Astrocyte (in vitro differentiated cells and primary cell): Measurements from ENCODE around the gene SPIB. TPM values are rescaled to one million over a fixed set of nuclear protein-coding genes. Genes with fewer than 3 reads are reported as not detected.

ENCODE experiments used
- DNase-seq: peaks from one replicate; pipeline ENCODE4 v3.0.0-alpha.2; 2010; ENCODE audit warnings: low read depth
- FAIRE-seq: peaks from 2 replicates; lab custom pipeline; 2011; peaks lifted over from hg19 to GRCh38; lab: Jason Lieb, UNC
- H2AFZ ChIP-seq: 2 replicates; pipeline ENCODE4 v1.6.0; 2012; ENCODE audit warnings: low read depth, low read length, inconsistent platforms
- H3K27ac ChIP-seq: 2 replicates; pipeline ENCODE4 v1.5.1; 2011; ENCODE audit warnings: low read depth, low read length, inconsistent platforms
- H3K27me3 ChIP-seq: 2 replicates; pipeline ENCODE4 v1.6.0; 2011; ENCODE audit warnings: low read length, inconsistent platforms; ENCODE audit not compliant: insufficient read depth
- H3K36me3 ChIP-seq: 2 replicates; pipeline ENCODE4 v1.5.1; 2011; ENCODE audit warnings: low read length, inconsistent platforms; ENCODE audit not compliant: insufficient read depth
- H3K4me1 ChIP-seq: 2 replicates; pipeline ENCODE4 v1.5.1; 2011; ENCODE audit warnings: low read length, inconsistent platforms; ENCODE audit not compliant: insufficient read depth
- H3K4me2 ChIP-seq: 2 replicates; pipeline ENCODE4 v1.6.0; 2012; ENCODE audit warnings: low read length, inconsistent platforms
- H3K4me3 ChIP-seq: 2 replicates; pipeline ENCODE4 v1.5.1; 2011; ENCODE audit warnings: low read depth, mild to moderate bottlenecking, low read length, inconsistent platforms; ENCODE audit not compliant: insufficient read depth
- H3K79me2 ChIP-seq: 2 replicates; pipeline ENCODE4 v1.6.0; 2012; ENCODE audit warnings: mild to moderate bottlenecking, low read length, inconsistent platforms; ENCODE audit not compliant: insufficient read depth
- H3K9ac ChIP-seq: 2 replicates; pipeline ENCODE4 v1.6.0; 2012; ENCODE audit warnings: mild to moderate bottlenecking, low read length, inconsistent platforms
- H3K9me3 ChIP-seq: 2 replicates; pipeline ENCODE4 v1.5.1; 2012; ENCODE audit warnings: low read depth, mild to moderate bottlenecking, low read length, inconsistent platforms; ENCODE audit not compliant: insufficient read depth
- H4K20me1 ChIP-seq: 2 replicates; pipeline ENCODE4 v1.6.0; 2012; ENCODE audit warnings: low read length, inconsistent platforms; ENCODE audit not compliant: insufficient read depth
- H3K27ac Mint-ChIP-seq: one replicate; pipeline ENCODE4 v1.8.0; 2021; ENCODE audit warnings: mild to moderate bottlenecking, mixed read lengths; ENCODE audit not compliant: unreplicated experiment
- H3K27me3 Mint-ChIP-seq: one replicate; pipeline ENCODE4 v1.8.0; 2021; ENCODE audit warnings: low read depth, mixed read lengths; ENCODE audit not compliant: unreplicated experiment
- H3K36me3 Mint-ChIP-seq: one replicate; pipeline ENCODE4 v1.8.0; 2021; ENCODE audit warnings: low read depth, mixed read lengths; ENCODE audit not compliant: unreplicated experiment
- H3K4me1 Mint-ChIP-seq: one replicate; pipeline ENCODE4 v1.8.0; 2021; ENCODE audit warnings: low read depth, mixed read lengths; ENCODE audit not compliant: unreplicated experiment
- H3K4me3 Mint-ChIP-seq: one replicate; pipeline ENCODE4 v1.8.0; 2021; ENCODE audit warnings: mild to moderate bottlenecking, moderate library complexity, mixed read lengths; ENCODE audit not compliant: unreplicated experiment
- H3K9me3 Mint-ChIP-seq: one replicate; pipeline ENCODE4 v1.8.0; 2021; ENCODE audit warnings: mild to moderate bottlenecking, mixed read lengths; ENCODE audit not compliant: unreplicated experiment
- EZH2 ChIP-seq: IDR thresholded peaks from 2 replicates; pipeline ENCODE4 v1.6.1; 2012; ENCODE audit warnings: mild to moderate bottlenecking, low read length, inconsistent platforms; ENCODE audit not compliant: insufficient read depth
- total RNA-seq: library from RNA; stranded (reverse); gene quantifications from 2 replicates; pipeline ENCODE4 v1.2.1, GENCODE V29; 2021
- TF ChIP-seq, protein P1 (sequence below): IDR thresholded peaks from 2 replicates; pipeline ENCODE4 v1.5.1; 2011; ENCODE audit warnings: low read depth, mild to moderate bottlenecking, inconsistent platforms, low read length, moderate library complexity; ENCODE audit not compliant: insufficient read depth

SPIB gene
- total RNA-seq, 1 donor from 2014 or later: 0.14 TPM

- Histone ChIP-seq H3K27ac (peak overlapping the region; percentile 36), H3K4me2 (peak overlapping the region; percentile 97), H3K4me1 (peaks cover 11% of the 10 kb centered on the region), H3K9ac (peak overlapping the region; percentile 81), H3K36me3 (peaks cover 10% of the 10 kb centered on the region), H3K4me3 (peak overlapping the region; percentile 70), H2AFZ (peak overlapping the region; percentile 48), H3K79me2 (peaks cover 28% of the 10 kb centered on the region), H4K20me1 (no peaks in the 10 kb centered on the region), H3K9me3 (no peaks in the 10 kb centered on the region), H3K27me3 (no peaks in the 10 kb centered on the region)
- FAIRE-seq (no peak), DNase-seq (no peak)
- TF ChIP-seq EZH2: no peak
- TF ChIP-seq, protein P1, sequence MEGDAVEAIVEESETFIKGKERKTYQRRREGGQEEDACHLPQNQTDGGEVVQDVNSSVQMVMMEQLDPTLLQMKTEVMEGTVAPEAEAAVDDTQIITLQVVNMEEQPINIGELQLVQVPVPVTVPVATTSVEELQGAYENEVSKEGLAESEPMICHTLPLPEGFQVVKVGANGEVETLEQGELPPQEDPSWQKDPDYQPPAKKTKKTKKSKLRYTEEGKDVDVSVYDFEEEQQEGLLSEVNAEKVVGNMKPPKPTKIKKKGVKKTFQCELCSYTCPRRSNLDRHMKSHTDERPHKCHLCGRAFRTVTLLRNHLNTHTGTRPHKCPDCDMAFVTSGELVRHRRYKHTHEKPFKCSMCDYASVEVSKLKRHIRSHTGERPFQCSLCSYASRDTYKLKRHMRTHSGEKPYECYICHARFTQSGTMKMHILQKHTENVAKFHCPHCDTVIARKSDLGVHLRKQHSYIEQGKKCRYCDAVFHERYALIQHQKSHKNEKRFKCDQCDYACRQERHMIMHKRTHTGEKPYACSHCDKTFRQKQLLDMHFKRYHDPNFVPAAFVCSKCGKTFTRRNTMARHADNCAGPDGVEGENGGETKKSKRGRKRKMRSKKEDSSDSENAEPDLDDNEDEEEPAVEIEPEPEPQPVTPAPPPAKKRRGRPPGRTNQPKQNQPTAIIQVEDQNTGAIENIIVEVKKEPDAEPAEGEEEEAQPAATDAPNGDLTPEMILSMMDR: no peak
- peak overlapping the region; percentile 66 for H3K27ac Mint-ChIP-seq
- H3K36me3 Mint-ChIP-seq: peaks cover 7% of the 10 kb centered on the region
- H3K27me3 Mint-ChIP-seq: no peaks in the 10 kb centered on the region
- peaks cover 6% of the 10 kb centered on the region for H3K4me1 Mint-ChIP-seq
- H3K9me3 Mint-ChIP-seq: no peaks in the 10 kb centered on the region
- H3K4me3 Mint-ChIP-seq: peak overlapping the region; percentile 94
These were observed 35.5 kb upstream of the SPIB start for GRCh38 chr19:50383001-50383851.

DNA sequence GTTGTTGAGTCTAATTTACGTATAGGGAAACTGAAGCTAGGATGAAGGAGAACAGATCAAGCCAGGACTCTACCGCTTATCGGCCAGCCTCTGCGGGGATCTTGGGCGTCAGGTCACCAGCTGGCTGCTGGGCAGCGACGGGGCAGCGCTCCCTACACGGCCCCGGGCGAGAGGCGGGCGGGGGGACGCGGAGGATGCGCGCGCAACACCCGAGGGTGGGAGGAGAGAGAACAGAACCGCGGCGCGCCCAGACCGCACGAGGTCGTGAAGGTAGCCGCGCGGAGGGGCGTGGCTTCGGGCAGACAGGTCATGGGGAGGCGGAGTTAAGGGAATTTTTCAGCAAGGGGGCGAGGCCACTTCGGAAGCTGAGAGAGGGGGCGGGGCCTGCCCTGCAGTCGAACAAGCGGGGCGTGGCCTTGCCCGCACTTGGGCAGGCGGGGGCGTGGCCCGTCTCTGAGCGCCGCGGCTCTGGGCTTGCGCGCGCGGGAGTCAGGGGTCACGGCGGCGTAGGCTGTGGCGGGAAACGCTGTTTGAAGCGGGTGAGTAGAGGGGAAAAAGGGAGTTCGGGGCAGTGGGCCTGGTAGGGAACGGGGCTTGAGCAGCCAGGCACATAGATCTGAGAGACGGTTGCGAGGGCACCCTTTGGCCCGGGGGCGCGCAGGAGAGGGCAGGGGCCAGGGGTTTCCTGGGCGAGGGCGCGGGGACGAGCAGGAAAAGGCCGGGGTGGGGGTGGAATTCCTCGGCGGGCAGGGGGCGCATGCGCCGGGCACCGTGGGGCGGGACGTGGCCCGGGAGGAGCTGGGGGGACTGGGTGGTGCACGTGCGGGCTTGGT lies 34.7 kb upstream of the SPIB start, which contains the start of gene POLD1:
TSS of gene POLD1 (plus strand) at position 496 of the 833 bp plus-strand sequence. CDS start 14,505 bp downstream, outside the sequence.
- TF ChIP-seq, protein P1: no peak
- TF ChIP-seq EZH2: no peak
- Histone ChIP-seq H3K4me2 (peak within 1 kb of the TSS; percentile 97), H3K79me2 (peaks cover 31% of the 10 kb centered on the region), H4K20me1 (no peaks in the 10 kb centered on the region), H3K27me3 (no peaks in the 10 kb centered on the region), H3K4me3 (peak within 1 kb of the TSS; percentile 70), H3K27ac (peak within 1 kb of the TSS; percentile 66), H3K36me3 (peaks cover 10% of the 10 kb centered on the region), H3K9ac (peak within 1 kb of the TSS; percentile 81), H2AFZ (peak within 1 kb of the TSS; percentile 71), H3K4me1 (peaks cover 11% of the 10 kb centered on the region), H3K9me3 (no peaks in the 10 kb centered on the region)
- Mint-ChIP-seq H3K36me3 (peaks cover 7% of the 10 kb centered on the region), H3K27ac (peak within 1 kb of the TSS; percentile 66), H3K4me3 (peak within 1 kb of the TSS; percentile 94), H3K27me3 (no peaks in the 10 kb centered on the region), H3K4me1 (peaks cover 6% of the 10 kb centered on the region), H3K9me3 (no peaks in the 10 kb centered on the region)
- DNase-seq: peak; percentile 84
- FAIRE-seq: no peak
